IPS DF 4.7 (cell line): ENCODE measurements around the gene NFYB.
"Not testable (repeated sequence)": the region's sequence is repeated elsewhere in the genome, so short reads cannot be mapped to it uniquely, and the experiment has no call there.

Source experiments
- DNase-seq: peaks from one replicate; pipeline ENCODE4 v3.0.0-alpha.2; 2013; ENCODE audit warnings: low spot score; ENCODE audit errors: extremely low read depth

Gene NFYB

DNA sequence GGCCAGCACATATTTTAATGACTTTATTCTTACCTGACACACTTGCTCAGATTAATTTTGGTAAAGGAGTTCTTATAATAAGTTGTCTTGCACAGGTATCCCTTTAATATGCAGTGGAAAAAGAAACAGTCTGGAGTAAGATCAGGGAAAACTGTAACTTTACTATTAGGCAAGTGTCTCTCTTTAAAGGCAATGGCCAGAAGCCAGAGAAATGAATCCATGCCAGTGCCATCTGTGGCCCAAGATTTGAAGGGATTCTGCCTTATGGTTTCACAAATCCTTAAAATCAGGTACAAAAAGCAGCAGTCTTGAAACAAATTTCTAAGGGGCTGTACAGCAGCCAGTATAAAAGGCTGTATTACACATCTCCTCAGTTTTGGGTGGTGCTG lies 22.4 kb downstream of the NFYB start:
- no peak for DNase-seq

DNA sequence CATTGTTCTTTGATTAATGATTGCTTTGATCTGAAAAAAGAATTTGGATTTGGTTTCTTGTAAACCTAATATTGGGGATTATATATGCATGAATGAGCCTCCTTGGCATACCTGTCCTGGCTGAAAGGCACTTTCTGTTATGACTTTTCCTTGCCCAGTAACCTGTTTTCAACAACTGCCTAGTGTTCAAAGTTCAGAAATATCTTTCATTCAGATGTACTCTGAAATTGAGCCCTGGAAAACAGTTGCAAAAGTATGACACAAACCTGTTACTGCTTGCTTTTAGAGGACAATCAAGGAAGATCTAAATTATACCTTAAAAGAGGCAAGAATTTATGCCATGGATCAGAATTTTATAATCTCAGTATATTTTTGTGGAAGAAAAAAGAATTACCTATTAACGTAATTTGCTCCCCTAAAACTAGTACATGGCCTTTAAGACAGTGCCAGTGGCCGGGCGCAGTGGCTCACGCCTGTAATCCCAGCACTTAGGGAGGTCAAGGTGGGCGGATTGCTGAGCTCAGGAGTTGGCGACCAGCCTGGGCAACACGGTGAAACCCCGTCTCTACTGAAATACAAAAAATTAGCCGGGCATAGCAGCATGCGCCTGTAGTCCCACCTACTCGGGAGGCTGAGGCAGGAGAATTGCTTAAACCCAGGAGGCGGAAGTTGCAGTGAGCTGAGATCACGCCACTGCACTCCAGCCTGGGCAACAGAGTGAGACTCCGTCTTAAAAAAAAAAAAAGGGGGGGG lies 23.0 kb downstream of the NFYB start:
- not testable (repeated sequence) for DNase-seq

DNA sequence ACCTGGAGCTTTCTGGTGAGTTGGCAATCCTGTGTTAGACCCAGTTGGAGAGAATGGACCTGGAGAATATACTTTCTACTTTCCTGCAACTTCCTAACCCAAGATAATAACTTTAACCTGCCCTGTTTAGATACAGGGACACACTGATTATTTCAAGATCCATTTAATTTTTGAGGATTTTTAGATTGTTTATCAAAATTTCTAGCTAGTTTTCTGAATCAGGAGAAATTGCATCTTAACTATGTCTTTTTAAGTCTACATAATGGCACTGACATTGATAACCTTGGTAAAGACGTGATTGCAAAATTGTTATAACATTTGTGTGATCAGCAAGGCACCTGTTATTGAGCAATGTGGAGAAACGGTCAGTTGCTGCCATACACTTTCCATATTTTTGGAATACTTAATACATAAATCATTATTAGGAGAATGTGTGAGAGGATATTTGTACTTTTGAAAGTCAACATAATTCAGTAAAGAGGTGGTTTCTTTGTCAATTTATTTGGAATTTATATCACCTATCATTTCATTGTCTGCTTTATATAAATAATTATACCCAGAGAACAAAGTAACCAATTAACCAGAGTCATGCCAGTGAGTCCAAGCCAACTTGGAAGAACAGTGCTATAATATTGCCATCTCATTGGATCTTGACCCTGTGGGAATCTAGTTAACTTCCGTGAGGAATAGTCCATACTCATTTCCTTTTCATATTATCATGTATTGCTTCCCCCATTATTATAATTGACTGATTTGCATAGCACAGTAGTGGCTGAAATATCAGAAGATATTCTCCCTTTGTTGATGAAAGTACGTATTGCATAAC lies 28.4 kb downstream of the NFYB start:
- no peak for DNase-seq

DNA sequence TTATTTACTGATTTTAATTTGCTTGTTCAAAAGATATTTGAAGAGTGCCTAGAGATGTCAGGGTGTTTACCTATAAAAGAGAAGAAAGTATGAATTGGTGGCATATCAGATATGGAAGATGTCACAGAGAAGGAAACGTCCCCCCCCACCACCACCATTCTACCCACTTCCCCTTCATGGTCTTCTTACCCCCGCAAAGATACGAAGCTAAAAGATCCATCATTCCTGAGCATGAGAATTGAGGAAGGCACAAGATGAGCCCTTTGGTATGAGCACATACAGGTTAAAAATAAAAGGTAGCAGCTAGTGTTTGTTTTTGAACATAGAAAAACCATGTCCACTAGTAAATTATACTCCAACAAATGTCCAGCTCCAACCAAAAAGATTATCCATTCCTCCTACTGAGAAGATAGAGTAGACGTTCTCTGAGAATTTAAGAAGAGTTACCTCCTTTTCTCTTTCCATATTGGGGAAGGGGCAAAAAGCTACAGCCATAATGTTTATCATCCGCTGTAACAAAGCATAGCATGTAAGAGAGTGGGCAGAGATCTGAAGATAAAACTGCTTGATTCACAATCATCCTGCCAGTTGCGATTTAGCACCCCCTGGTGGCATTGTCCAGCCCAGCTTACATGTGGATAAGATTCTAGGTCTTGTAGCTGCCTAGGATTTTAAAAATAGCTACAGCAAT lies 29.1 kb downstream of the NFYB start:
- DNase-seq, result peak; percentile 68

DNA sequence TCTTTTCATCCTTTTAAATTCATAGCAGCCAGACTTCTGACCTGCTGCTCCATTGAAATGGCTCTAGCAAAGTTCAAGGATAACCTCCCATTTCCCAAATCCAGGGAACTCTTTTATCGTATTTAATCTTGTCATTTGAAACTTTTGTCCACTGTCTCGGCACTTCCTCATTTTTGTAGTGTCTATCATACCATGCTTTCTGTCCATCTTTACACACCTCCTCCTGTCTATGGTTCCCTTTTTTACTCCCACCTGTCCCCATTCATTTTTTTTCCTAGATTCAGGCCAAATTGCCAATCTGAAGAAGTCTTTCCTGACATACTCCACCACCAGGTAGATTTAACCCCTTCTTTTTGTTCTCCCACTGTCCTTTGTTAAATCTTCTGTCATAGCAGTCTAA lies 31.0 kb downstream of the NFYB start:
- DNase-seq, result no peak

DNA sequence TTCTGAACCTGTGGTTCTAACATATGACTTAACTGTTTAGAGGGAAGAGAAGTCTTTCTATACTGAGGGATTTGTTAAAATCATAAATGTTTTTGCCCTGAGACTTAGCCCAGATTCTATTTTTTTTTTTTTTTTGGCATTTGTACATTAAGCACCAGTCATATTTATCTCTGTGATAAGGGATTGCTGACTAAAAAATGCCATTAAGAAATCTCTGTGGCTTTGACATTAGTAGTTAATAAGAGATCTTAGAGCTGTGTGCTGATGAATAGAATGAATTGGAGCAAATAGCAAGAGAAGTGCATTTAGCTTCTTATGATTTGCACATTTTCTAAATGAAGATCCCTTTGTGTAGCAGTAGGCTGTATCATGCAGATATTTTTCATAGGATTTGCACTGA lies 32.5 kb downstream of the NFYB start:
- DNase-seq, result no peak

DNA sequence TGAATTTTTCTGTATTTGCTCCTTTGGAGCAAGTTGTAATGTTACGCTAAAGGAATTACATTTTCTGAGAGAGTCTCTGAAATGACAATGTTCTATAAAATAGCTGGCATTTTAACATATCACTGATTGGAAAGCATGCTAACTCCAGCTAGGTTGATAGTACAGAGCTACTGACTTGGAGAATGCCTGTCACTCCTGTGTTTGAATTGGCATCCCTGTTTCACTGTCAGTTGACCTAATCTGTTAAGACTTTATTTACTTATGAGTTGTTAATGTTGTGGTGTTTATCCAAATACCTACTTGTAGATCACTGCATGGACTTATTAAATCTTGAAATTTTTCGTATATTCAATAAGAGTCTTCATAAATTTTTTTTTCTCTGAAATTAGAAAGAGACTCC lies 40.1 kb downstream of the NFYB start:
- DNase-seq, result no peak

GRCh38 chr12:104095289-104095688 lies 42.7 kb downstream of the NFYB start:
- no peak for DNase-seq

GRCh38 chr12:104094284-104094683 lies 43.7 kb downstream of the NFYB start:
- DNase-seq, result no peak

DNA sequence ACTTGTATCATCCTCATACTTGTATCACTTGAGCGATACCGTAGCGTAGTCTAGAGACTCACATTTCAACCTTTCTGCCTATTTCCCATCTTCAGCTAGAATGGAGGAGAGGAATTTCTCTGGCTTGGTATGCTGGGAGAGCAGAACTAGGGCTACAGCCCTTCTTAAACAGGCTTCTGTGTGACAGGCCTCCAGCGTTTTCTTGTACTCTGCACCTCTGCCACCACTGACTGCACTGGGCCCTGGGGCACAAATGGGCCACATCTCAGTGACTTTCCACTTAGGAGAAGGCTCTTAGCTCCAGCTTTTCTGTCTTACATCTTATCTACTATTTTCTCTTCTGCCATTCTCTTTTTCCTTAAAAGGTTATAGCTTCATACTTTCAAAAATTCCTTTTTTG lies 46.9 kb downstream of the NFYB start:
- no peak for DNase-seq

DNA sequence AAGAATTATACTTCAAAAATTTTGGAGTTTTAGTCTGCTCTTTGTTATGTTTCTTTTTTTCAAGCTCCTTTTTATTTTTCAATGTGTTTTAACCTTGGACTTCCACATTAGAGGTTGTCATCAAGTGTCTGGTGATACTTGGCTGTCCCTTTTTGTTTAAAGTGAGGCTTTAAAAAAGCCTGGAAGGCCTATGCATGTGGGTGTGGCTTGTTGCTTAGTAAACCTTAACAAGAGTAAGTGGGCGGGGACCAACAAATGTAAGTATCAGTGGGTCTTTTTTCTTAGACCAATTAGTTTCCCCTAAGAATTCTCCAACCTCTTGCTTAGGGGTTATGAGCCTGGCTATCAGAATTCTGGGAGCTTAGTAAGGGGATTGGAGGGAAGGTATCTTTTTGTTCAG lies 47.3 kb downstream of the NFYB start:
- no peak for DNase-seq

DNA sequence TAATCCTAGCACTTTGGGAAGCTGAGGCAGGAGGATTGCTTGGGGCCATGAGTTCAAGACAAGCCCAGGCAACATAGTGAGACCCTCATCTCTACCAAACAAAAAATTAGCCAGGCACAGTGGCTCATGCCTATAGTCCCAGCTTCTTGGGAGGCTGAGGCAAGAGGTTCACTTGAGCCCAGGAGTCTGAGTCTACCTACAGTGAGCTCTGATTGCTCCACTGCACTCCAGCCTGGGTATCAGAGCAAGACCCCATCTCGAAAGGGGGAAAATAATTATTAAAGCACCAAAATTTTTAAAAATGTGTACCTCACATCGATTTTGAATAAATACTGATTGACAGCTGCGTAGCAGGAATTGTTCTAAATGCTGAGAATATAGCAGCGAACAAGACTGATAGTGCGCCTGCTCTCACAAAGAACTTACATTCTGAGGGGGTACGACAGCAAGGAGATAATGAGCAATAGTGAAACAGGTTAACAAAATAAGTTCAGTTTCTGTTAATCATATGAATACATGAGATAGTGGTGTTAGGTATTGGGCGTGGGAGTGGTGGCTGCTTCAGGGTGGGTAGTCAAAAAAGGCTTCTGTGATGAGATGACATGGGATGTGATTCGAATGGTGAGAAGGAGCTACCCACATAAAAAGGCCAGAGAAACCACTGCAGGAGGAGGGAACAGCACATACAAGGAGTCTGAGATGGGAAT lies 54.1 kb downstream of the NFYB start:
- no peak for DNase-seq

GRCh38 chr12:104080764-104081163 lies 57.2 kb downstream of the NFYB start:
- DNase-seq, result no peak

DNA sequence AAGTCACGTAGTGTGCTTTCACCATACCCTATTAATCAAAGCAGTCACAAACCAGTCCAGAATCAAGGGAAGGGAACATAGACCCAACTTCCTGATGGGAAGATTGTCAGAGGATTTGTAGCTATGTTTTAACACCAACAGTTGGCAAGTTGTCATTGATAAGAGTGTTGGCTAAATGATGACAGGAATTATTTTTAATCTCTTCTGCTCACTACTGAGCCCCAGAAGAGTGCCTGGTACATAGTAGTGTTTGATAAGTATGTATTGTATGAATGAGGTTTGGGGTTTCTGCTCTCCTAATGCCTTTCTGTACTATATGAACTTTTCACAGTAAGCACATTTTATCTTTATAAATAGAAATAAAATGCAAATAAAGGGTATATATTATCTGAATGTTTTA lies 59.0 kb downstream of the NFYB start:
- DNase-seq, result no peak

DNA sequence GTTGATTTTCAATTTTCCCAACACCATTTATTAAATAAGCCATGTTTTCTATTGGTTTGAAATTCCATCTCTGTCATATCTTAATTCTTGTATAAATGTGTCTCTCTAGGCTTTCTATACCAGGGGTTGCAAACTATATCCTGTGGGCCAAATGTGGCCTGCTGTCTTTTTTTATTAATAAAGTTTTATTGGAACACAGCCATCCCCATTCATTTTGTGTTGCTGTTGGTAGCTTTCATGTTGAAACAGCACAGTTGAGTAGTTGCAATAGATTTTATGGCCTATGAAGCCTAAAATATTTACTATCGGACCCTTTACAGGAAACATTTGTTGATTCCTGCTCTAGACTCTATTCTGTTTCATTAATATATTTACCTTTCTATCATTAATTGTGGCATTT lies 64.3 kb downstream of the NFYB start:
- DNase-seq, result no peak

DNA sequence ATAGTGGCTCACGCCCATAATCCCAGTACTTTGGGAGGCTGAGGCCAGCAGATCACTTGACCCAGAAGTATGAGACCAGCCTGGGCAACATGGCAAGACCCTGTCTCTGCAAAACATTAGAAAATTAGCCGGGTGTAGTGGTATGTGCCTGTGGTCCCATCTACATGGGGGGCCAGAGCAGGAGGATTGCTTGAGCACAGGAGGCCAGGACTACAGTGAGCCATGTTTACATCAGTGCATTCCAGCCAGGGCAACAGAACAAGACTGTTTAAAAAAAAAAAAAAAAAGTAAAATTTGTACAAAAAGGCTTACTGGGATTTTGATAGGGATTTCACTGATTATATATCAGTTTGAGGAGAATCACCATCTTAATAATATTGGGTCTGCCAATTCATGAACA lies 65.9 kb downstream of the NFYB start:
- DNase-seq, result no peak
